Stimulated activated CD8-positive, alpha-beta memory T cell treated with anti-CD3 and anti-CD28 coated beads, Interleukin-12 subunit alpha, Interleukin-12 subunit beta, amount 100 ng/mL, for 1 hour (primary cell): ENCODE data around the gene CHMP1B.
A peak's percentile ranks its signal among the peaks of the same experiment; 100 is the strongest.
"Not testable (repeated sequence)": the region's sequence is repeated elsewhere in the genome, so short reads cannot be mapped to it uniquely, and the experiment has no call there.

Experiments
- DNase-seq: peaks from one replicate; pipeline ENCODE4 v3.0.0-alpha.2; 2020; ENCODE audit warnings: low read depth

The CHMP1B gene

DNA sequence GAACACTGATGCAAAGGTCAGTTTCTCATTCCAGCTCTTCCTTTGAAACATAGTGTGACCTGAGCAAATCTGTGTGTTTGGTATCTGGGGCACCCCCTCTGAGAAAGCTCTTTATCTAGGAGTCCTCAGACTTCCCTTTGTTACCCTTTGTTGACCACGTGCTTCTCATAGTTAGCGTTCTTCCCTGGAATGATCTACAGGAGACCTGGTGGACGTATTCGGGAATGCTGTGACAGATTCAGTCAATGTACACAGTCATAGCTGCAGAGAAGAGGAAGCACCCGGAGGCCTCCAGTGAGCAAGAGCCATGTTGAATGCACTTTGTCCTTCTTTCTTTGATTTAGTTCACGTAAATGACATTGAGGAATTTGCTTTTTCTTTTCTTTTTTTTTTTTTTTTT lies 10.7 kb upstream of the CHMP1B start:
- DNase-seq, result no peak

DNA sequence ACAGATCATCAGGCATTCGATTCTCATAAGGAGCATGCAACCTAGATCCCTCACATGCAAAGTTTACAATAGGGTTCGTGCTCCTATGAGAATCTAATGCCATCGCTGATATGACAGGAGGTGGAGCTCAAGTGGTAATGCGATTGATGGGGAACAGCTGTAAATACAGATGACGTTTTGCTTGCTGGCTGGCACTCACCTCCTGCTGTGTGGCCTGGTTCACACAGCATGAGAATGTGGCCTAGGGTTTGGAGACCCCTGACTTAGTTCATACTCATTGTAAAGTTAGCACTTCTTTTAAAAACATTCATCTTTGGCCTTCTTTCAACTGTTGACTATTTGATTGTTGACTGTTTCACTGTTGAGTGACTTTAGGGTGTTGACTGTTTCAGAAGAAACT lies 8.7 kb upstream of the CHMP1B start:
- no peak for DNase-seq

DNA sequence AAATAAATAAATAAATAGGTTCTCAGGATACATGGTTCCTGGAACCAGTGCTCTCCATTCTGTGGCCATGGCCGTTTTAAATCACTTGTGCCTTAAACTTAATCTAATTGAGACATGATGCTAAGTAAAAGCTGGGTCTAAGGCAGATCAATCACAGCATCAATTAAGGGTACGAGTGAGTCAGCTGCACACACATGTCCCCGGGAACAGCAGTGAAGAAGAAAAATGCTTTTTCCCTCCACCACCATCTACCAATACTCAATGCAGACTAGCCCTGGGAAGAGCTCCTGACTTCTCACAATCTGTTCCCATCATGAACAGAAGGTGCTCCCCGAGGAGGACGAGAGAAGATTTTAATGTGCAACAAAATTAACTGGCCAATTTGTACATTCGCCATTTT lies 6.8 kb upstream of the CHMP1B start:
- DNase-seq, result no peak

DNA sequence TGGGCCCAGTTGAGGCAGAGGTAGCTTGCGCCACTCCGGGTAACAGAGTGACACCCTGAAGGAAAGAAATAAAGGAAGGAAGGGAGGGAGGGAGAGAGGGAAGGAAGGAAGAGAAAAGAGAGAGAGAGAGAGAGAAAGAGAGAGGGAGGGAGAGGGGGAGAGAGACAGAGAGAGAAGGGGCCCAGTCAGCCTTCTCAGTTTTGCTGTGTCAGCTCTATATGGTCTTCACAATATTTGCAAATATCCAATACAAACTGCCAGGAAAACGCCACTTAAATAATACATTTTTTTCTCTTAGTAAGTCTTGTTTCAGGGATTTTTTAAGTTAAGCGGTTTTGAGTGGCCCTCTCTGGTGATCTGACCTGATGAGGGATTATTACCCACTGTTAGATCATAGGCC lies 5.6 kb upstream of the CHMP1B start:
- DNase-seq, result no peak

GRCh38 chr18:11847811-11848210 lies 3.4 kb upstream of the CHMP1B start:
- DNase-seq, result no peak

GRCh38 chr18:11849279-11849678 lies 1.9 kb upstream of the CHMP1B start:
- no peak for DNase-seq

DNA sequence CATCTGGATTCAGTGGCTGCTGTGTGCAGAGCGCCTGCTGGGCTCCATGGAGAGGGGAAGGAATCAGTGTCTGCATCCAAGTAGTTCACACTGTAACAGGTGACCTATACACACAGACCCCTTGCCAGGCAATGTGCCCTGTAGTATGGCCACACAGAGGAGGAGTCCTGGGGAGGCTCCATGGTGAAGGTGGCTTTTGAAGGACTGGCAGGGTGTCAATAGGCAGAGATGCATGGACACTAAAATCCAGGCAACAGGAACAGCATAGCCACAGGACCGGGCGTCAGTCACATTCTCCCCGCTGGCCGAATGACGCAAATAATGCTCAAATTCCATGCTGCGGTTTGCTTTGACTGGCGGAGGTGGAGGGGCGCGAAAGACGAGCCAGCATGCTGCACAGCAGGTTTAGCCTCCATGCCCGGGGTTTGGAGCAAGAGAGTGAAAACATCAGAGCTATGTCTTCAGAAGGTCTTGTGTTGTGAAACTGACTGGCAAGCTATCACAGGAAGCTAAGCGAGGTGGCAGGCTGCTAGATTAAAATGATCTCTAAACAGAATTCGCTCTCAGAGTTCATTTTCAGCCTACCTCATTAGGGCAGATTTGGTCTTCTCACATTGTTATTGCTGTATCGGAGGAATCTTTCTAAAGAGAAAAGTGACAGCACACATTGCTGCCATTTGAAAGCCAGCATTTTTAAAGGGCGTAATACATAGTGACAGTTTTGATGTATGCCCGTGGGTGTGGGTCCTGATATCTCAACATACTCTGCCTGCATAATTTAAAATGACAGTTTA lies 1.2 kb upstream of the CHMP1B start:
- peak; percentile 34 for DNase-seq

DNA sequence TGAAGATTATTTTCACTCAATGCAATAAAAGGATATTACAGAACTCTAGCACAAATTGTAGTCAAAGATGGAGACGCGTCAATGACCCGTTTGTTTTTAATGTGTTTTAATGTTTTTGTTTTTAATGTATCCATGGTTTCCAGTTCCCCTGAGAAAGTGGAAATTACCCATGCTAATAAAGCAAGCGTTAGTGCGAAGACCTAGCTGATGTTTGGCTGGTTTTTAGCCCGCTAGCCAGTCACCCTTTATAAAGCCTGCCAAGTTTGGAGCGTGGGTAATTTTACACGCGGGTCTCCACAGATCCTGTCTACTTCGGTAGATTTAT lies 430 bp upstream of the CHMP1B start:
- no peak for DNase-seq

DNA sequence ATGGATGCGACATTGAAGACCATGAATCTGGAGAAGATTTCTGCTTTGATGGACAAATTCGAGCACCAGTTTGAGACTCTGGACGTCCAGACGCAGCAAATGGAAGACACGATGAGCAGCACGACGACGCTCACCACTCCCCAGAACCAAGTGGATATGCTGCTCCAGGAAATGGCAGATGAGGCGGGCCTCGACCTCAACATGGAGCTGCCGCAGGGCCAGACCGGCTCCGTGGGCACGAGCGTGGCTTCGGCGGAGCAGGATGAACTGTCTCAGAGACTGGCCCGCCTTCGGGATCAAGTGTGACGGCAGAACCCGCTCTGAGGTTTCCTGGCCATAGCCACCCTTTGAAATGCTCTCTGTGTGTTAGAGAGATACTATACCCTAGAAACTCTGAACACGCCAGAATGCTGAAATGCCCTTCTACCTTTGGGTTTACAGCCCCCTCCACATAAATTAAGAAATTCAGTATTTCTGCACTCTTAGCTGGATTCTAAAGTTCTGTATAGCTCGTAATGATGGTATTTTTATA lies 659 bp downstream of the CHMP1B start:
- DNase-seq, result peak; percentile 26

DNA sequence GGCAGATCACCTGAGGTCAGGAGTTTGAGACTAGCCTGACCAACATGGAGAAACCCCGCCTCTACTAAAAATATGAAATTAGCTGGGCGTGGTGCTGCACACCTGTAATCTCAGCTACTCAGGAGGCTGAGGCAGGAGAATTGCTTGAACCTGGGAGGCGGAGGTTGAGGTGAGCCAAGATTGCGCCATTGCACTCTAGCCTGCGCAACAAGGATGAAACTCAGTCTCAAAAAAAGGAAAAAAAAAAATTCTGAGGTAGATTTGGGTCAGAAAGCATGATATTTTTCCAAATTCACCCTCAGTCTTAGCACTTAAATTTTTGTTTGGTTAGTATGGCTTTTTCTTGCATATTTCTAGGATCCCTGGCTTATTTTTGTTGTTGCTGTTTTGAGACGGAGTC lies 3.3 kb downstream of the CHMP1B start:
- DNase-seq, result not testable (repeated sequence)

DNA sequence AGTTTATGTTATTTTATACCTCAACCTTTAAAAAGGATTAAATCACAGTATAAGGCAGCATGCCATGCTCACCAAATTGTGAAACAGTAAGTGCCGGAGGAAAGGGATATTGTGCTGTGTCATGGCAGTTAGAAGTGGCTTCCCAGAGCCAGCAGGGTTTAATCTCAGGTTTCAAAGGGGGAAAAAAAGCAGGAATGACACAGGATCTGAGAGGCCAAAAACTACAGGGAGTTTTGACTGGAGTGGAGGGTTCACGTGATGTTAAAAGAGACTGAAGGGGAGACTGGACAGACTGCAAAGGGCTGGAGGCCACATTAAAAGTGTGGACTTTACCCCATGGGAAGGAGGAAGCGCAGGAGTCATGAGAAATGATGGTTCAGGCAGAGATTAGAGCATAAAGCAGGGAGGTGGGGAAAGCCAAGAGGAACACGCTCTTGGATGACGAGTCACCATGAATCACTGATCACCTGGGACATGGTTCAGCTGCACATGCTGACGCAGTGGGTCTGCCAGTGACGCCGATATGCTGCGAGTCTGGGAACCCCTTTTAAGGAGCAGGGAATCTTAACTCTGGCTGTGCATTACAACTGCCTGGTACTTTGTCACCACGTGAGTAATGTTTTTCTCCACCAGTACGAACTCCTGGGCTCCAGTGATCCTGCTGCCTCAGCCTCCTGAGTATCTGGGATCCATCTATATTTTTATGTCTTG lies 6.1 kb downstream of the CHMP1B start:
- DNase-seq, result no peak

GRCh38 chr18:11859282-11859830 lies 8.1 kb downstream of the CHMP1B start:
- DNase-seq, result no peak

DNA sequence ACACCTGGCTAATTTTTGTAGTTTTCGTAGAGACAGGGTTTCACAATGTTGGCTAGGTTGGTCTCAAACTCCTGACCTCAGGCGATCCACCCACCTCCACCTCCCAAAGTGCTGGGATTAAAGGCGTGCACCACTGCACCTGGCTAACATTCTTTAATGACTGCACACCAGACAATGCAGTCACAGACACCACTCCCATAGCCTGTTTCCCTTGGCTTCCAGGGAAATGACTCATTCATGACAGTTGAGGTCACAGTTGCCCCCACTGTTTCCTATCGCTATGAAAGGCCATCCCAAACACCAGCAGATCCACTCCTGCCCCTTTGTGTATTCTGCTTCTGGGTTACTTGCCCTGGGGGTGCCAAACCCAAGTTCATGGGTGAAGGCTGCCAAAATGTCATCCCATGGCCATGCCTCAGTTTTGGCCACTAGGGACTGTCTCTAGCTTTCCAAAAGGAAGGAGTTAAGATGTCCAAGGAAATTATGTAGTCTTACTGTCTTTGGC lies 8.7 kb downstream of the CHMP1B start:
- DNase-seq, result no peak

DNA sequence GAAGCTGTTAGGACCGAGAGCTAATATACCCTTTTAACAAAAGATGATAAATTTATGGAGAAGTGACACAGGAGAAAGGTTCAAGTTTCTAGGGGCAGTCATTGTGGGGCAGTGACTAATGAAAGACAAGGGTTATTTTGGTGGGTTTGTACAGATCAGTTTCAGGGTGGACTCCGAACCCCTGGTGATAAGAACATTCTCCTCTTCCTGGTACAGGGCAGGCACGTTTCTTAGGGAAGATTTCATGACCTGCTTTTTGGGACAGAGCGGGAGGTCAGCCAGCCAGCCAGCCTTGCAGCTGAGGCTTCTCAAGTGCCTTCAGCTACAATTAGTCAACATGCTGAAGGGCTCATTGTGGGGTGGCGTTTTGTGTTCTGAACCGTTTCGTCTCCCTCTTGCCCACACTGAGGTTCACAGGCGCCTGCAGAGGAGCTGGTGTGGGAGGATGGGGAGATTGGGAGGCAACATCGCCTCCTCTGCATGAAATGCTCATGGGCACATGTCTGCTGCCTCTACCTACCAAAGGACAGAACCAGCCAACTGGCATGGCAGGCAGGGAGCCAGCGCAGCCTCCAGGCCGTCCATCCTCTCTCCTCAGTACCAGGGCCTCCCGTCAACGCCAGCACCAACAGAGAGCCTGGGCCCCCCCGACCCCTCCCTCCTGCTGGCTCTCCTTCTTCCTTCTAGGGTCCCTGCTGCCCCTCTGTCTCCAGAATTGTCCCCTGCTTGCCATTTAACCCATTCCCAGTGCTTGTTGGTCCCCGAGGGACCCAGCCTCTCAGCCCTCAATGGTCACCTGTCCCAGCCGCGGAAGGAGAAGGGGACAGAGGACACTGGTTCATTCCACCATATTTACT lies 9.6 kb downstream of the CHMP1B start:
- DNase-seq, result no peak

DNA sequence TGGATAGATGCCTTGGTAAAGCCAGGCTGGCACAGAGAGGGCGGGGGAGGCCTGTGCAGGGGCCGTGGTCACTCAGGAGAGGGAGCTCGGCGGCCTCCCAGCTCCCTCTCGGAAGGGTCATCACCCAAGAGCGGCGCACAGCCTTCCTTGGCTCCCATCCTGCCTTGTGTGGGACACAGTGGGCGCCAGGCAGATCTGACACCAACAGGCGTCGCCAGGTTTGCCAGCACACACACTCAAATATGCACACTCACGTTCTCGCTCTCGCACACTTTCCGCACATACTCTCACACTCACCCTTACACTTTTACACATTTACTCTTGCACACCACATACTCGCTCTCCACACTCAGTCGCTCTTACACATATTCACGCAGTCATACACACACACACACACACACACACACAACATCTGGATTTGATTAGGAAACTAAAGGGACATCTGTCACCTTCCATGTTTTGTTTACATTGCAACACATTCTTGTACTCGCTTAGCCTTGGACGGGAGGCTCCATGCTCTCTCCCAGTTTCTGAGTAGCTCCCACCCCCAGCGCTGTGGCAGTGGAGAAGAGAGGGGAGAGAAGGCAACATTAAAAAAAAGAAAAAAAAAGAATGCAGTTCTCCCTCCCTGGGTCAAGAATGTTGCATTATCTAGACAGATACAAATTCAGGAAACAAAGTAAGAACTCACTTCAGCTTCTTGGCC lies 10.5 kb downstream of the CHMP1B start:
- no peak for DNase-seq

DNA sequence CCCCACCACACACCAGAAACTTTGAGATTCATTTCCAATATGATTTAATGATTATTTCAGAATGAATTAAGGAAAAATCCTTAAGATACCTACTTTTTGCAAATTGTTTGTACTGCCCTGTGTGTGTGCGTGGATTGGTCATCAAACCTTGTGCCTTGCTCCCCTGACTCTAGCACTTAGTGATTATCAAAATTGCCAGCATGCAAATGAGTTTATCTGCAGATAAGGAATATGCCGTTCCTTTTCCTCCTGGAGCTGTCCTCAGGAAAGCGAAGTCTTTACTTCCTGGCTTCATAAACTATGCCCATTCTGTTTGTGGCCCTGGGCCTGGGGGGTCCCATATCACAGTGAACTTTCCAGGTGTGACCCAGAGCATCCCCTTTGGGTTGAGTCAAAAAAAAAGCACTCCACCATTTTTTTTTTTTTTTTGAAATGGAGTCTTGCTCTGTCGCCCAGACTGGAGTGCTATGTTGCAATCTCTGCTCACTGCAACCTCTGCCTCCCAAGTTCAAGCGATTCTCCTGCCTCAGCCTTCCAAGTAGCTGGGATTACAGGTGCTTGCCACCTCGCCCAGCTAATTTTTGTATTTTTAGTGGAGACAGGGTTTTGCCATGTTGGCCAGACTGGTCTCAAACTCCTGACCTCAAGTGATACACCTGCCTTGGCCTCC lies 11.4 kb downstream of the CHMP1B start:
- DNase-seq, result no peak

GRCh38 chr18:11864471-11864870 lies 13.3 kb downstream of the CHMP1B start:
- no peak for DNase-seq

- no peak for DNase-seq
Observed at GRCh38 chr18:11865071-11865470, 13.9 kb downstream of the CHMP1B start.

DNA sequence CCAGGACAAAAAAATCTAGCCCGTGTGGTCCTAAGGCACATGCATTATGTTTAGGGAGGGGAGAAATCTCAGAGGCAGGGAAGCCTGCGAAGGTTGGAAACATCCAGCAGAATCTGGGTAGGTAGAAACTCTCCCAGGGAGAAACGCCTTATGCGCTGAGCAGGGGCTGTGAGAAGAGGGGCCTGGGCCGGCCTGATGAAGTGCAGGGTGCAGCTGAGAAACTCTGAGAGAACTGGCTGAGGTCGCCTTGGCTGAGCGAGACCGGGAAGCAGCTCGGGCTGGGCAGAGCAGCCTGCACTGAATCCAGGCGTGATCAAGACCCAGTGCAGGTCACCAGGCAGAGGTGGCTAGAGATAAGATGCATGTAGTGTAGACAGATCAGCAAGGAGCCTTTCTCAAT lies 15.1 kb downstream of the CHMP1B start:
- DNase-seq, result no peak

DNA sequence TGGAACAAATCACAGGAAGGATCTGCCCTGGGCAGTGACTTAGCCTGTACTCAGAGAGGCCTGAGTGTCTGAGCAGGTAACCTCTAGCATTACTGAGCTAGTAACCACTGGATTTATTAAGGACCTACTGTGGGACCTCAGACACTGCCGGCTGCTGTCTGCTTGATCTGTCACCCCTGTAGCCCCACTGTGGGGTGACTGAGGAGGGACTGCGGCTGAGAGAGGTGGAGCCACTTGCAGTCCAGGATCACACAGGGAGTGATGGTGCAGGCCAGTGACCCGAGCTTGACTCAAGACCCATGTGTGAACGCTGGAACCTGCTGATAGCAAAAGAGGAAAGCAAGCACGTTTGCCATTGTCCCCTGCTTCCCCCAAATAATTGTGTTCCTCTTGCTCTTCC lies 15.6 kb downstream of the CHMP1B start:
- no peak for DNase-seq

DNA sequence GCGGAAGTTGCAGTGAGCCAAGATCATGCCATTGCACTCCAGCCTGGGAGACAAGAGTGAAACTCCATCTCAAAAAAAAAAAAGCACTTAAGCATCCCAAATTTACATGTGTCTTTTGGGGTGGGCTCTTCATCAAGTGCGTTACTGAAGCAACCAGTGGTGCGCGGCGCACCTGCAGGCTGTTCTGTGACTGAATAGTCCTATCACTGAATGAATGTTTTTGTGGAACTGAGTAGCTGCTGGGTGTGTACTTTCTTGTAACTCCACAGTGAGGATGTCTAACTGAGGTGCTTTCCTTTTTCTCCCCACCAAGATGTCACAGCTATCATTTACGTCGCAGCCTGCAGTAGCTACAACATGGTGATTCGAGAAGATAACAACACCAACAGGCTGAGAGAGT lies 17.0 kb downstream of the CHMP1B start:
- DNase-seq, result no peak
